BLaER1 (cell line): ENCODE results near the gene SPRR1B.

Source experiments
- H3K27ac ChIP-seq: shearing (Covaris generic); formaldehyde crosslinking; 2 replicates; pipeline ENCODE4 v1.8.1; 2022
- H3K27me3 ChIP-seq: shearing (Covaris generic); formaldehyde crosslinking; 2 replicates; pipeline ENCODE4 v1.8.1; 2022
- H3K36me3 ChIP-seq: shearing (Covaris generic); formaldehyde crosslinking; 2 replicates; pipeline ENCODE4 v1.8.1; 2022
- H3K4me1 ChIP-seq: shearing (Covaris generic); formaldehyde crosslinking; 2 replicates; pipeline ENCODE4 v1.8.1; 2022
- H3K4me2 ChIP-seq: shearing (Covaris generic); formaldehyde crosslinking; 2 replicates; pipeline ENCODE4 v1.8.1; 2022
- H3K4me3 ChIP-seq: shearing (Covaris generic); formaldehyde crosslinking; 2 replicates; pipeline ENCODE4 v1.8.1; 2022
- H3K9ac ChIP-seq: shearing (Covaris generic); formaldehyde crosslinking; 2 replicates; pipeline ENCODE4 v1.8.1; 2022
- H3K9me3 ChIP-seq: shearing (Covaris generic); formaldehyde crosslinking; 2 replicates; pipeline ENCODE4 v1.8.1; 2022
- H4K20me1 ChIP-seq: shearing (Covaris generic); formaldehyde crosslinking; 2 replicates; pipeline ENCODE4 v1.8.1; 2022
- Cebpa-rat ChIP-seq: shearing (Covaris generic); IDR thresholded peaks from 2 replicates; pipeline ENCODE4 v1.8.1; 2022

The SPRR1B gene, protein sequence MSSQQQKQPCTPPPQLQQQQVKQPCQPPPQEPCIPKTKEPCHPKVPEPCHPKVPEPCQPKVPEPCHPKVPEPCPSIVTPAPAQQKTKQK

DNA sequence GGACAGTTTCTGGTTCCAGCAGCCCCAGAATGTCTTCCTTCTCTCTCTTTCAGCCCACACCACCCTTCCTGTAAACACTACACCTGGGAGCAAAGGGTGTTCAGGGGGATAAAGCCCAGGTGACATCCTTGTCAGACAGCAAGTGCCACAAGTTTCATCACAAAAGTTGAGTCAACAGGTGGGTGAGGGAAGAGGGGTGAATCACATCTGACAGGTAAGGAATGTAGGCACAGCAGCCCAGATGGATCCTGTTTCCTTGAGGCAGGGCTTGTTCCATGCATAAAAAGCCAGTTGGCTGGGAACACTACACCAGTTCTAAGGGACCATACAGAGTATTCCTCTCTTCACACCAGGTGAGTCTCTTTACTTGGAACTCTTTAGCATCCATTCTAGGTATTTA, at the start of gene SPRR1B:
Gene SPRR1B, plus strand, starts transcription at position 309 of the 400 bp plus-strand sequence. CDS start 1,143 bp downstream, outside the sequence.
- H3K27me3 ChIP-seq = no peaks in the 10 kb centered on the region

GRCh38 chr1:152982076-152982475, 48.9 kb upstream of the SPRR1B start:
- Histone ChIP-seq H3K9ac (no peak overlapping the region), H3K27me3 (no peaks in the 10 kb centered on the region), H3K27ac (no peak overlapping the region), H3K36me3 (no peaks in the 10 kb centered on the region), H3K4me1 (peaks cover 17% of the 10 kb centered on the region), H3K4me2 (no peak overlapping the region), H3K9me3 (no peaks in the 10 kb centered on the region), H4K20me1 (no peaks in the 10 kb centered on the region), H3K4me3 (no peak overlapping the region)
- no peak for TF ChIP-seq Cebpa-rat

More for the DNA sequence above, at the start of gene SPRR1B:
- Histone ChIP-seq H4K20me1 (no peaks in the 10 kb centered on the region), H3K9ac (no peak within 1 kb of the TSS), H3K27ac (no peak within 1 kb of the TSS), H3K36me3 (no peaks in the 10 kb centered on the region), H3K4me3 (no peak within 1 kb of the TSS), H3K4me2 (peak within 1 kb of the TSS; percentile 66), H3K9me3 (no peaks in the 10 kb centered on the region), H3K4me1 (peaks cover 23% of the 10 kb centered on the region)
- TF ChIP-seq Cebpa-rat = no peak

- Histone ChIP-seq H3K4me2 (peak overlapping the region; percentile 40), H3K27me3 (no peaks in the 10 kb centered on the region), H3K9ac (no peak overlapping the region), H3K27ac (peak overlapping the region; percentile 5; the same call in 1 of the 2 replicates), H3K36me3 (no peaks in the 10 kb centered on the region), H4K20me1 (no peaks in the 10 kb centered on the region), H3K4me1 (peaks cover 17% of the 10 kb centered on the region), H3K4me3 (no peak overlapping the region), H3K9me3 (no peaks in the 10 kb centered on the region)
- no peak for TF ChIP-seq Cebpa-rat
These were observed 47.8 kb upstream of the SPRR1B start for GRCh38 chr1:152983234-152983633.

DNA sequence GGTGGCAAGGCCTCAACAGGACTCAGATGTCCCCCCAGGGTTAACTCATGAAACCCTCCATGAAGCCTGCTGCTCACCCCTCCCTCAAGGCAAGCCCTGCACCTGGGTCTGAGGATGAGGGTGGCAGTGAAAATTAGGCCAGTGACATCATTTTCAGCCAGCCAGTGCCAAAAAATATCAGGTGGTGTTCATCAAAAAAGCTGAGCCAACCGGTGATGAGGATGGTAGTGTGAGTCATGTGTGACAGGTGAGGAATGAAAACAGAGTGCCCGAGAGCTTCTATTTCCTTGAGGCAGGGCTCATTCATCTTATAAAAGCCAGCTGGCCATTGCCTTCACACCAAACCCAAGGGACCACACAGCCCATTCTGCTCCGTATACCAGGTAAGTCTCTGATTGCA, 47.3 kb upstream of the SPRR1B start, which contains the start of gene SPRR1A:
Gene SPRR1A, plus strand, starts transcription at position 339 of the 400 bp plus-strand sequence. CDS start 1,150 bp downstream, outside the sequence.
- Histone ChIP-seq H4K20me1 (no peaks in the 10 kb centered on the region), H3K36me3 (no peaks in the 10 kb centered on the region), H3K27me3 (no peaks in the 10 kb centered on the region), H3K27ac (peak within 1 kb of the TSS; percentile 5; the same call in 1 of the 2 replicates), H3K4me2 (peak within 1 kb of the TSS; percentile 40), H3K9ac (no peak within 1 kb of the TSS), H3K4me3 (no peak within 1 kb of the TSS), H3K9me3 (no peaks in the 10 kb centered on the region), H3K4me1 (peaks cover 17% of the 10 kb centered on the region)
- no peak for TF ChIP-seq Cebpa-rat

DNA sequence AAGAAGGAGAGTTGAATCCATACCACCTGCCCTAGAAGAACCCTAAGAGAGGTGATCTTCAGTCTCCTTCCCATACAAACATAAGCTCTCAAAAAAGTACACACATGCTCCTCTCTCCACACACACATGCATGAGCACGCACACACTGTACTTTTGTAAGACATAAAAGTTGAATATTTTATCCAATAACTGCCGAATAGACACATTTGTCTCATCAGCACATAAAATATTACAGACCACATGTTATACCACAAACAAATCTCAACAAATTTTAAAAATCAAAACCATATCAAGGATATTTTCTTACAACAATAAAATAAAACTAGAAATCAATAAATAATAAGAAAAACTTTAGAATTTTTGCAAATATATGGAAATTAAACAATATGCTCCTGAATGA, 44.4 kb upstream of the SPRR1B start:
- Histone ChIP-seq H3K4me2 (no peak overlapping the region), H4K20me1 (no peaks in the 10 kb centered on the region), H3K4me1 (peaks cover 17% of the 10 kb centered on the region), H3K27ac (no peak overlapping the region), H3K27me3 (no peaks in the 10 kb centered on the region), H3K9me3 (no peaks in the 10 kb centered on the region), H3K9ac (no peak overlapping the region), H3K4me3 (no peak overlapping the region), H3K36me3 (no peaks in the 10 kb centered on the region)
- TF ChIP-seq Cebpa-rat = no peak

DNA sequence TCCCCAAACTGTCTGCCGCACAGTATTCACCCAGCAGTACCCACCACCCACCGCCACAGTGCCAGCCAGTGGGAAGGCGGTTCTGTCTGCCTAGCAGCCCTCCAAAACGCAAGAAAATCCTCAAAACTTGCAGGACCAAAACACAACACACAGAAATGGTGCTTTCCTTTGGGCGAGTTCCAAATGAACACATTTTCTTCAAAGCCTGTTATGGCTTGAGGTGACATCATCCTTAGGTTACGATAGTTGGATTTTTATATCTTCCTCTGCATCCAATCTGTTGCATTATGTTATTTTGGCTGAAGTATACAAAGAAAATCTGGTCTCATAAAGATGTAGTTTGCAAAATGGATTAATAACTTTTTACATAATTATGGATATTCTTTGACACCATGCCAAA, 37.8 kb upstream of the SPRR1B start:
- no peak for TF ChIP-seq Cebpa-rat
- Histone ChIP-seq H3K27ac (no peak overlapping the region), H3K9me3 (peaks cover 9% of the 10 kb centered on the region), H3K36me3 (no peaks in the 10 kb centered on the region), H3K27me3 (no peaks in the 10 kb centered on the region), H3K4me2 (no peak overlapping the region), H3K4me3 (no peak overlapping the region), H3K4me1 (no peaks in the 10 kb centered on the region), H3K9ac (no peak overlapping the region), H4K20me1 (no peaks in the 10 kb centered on the region)

DNA sequence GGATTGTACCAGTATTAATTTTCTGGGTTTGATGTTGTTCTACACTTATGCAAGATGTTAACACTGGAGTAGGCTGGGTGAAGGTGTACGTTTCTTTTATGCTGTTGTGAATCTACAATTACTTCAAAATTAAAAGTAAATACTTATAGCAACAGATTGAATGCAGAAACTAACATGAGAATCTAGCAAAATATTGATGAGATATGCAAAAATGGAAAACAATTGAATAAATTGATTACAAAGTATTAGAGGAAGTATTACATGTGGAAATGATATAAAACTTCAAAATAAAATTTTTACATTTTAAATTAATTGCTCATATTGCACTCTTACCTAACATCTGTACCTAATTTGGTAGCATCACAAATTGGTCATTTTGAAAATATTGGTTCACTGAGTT, 35.2 kb upstream of the SPRR1B start:
- no peak for TF ChIP-seq Cebpa-rat
- Histone ChIP-seq H3K36me3 (no peaks in the 10 kb centered on the region), H3K4me1 (no peaks in the 10 kb centered on the region), H3K4me2 (no peak overlapping the region), H3K9me3 (peaks cover 9% of the 10 kb centered on the region), H3K27ac (no peak overlapping the region), H4K20me1 (no peaks in the 10 kb centered on the region), H3K27me3 (no peaks in the 10 kb centered on the region), H3K4me3 (no peak overlapping the region), H3K9ac (no peak overlapping the region)

- H3K9me3 ChIP-seq = peaks cover 9% of the 10 kb centered on the region
- no peak overlapping the region for H3K4me3 ChIP-seq
- no peaks in the 10 kb centered on the region for H4K20me1 ChIP-seq
- no peak overlapping the region for H3K9ac ChIP-seq
- H3K27me3 ChIP-seq = no peaks in the 10 kb centered on the region
- H3K4me2 ChIP-seq = no peak overlapping the region
- peaks cover under 1% of the 10 kb centered on the region for H3K4me1 ChIP-seq
- no peaks in the 10 kb centered on the region for H3K36me3 ChIP-seq
- H3K27ac ChIP-seq = no peak overlapping the region
- no peak for TF ChIP-seq Cebpa-rat
These were observed 34.2 kb upstream of the SPRR1B start for GRCh38 chr1:152996633-152997400.

GRCh38 chr1:152997901-152998300, 33.1 kb upstream of the SPRR1B start:
- no peaks in the 10 kb centered on the region for H4K20me1 ChIP-seq
- peaks cover 9% of the 10 kb centered on the region for H3K9me3 ChIP-seq
- H3K4me2 ChIP-seq = no peak overlapping the region
- no peak overlapping the region for H3K9ac ChIP-seq
- no peaks in the 10 kb centered on the region for H3K27me3 ChIP-seq
- no peak overlapping the region for H3K4me3 ChIP-seq
- no peak overlapping the region for H3K27ac ChIP-seq
- H3K36me3 ChIP-seq = no peaks in the 10 kb centered on the region
- peaks cover 12% of the 10 kb centered on the region for H3K4me1 ChIP-seq
- TF ChIP-seq Cebpa-rat = no peak

- no peak overlapping the region for H3K4me2 ChIP-seq
- H3K27ac ChIP-seq = no peak overlapping the region
- no peaks in the 10 kb centered on the region for H3K36me3 ChIP-seq
- H3K9ac ChIP-seq = no peak overlapping the region
- H4K20me1 ChIP-seq = no peaks in the 10 kb centered on the region
- H3K4me1 ChIP-seq = peaks cover 15% of the 10 kb centered on the region
- no peak overlapping the region for H3K4me3 ChIP-seq
- no peak for TF ChIP-seq Cebpa-rat
- no peaks in the 10 kb centered on the region for H3K27me3 ChIP-seq
- H3K9me3 ChIP-seq = peaks cover 9% of the 10 kb centered on the region
These were observed 32.5 kb upstream of the SPRR1B start for GRCh38 chr1:152998476-152998875.
